MM.1S (cell line): ENCODE measurements around the gene RPAP3.
"Not testable (repeated sequence)": the region's sequence is repeated elsewhere in the genome, so short reads cannot be mapped to it uniquely, and the experiment has no call there.

Experiments used
- DNase-seq: peaks from one replicate; pipeline ENCODE4 v3.0.0-alpha.2; 2015
- H2AFZ ChIP-seq: fragments of 300-600 bp; sonication (generic); 2 replicates; pipeline ENCODE4 v1.6.0; 2016; ENCODE audit warnings: antibody characterized with exemption, low read length
- H3F3A ChIP-seq: fragments of 300-600 bp; sonication (generic); 2 replicates; pipeline ENCODE4 v1.6.1; 2016; ENCODE audit warnings: mild to moderate bottlenecking, antibody characterized with exemption, low read length, moderate library complexity, mixed read lengths; ENCODE audit not compliant: insufficient read depth
- H3K27ac ChIP-seq: fragments of 300-600 bp; sonication (generic); 2 replicates; pipeline ENCODE4 v1.5.1; 2016; ENCODE audit warnings: mild to moderate bottlenecking, low read length
- H3K27me3 ChIP-seq: fragments of 300-600 bp; sonication (generic); replicated peaks from 2 replicates; pipeline ENCODE4 v1.6.0; 2016; ENCODE audit warnings: low read length; ENCODE audit not compliant: insufficient read depth
- H3K36me3 ChIP-seq: fragments of 300-600 bp; sonication (generic); replicated peaks from 2 replicates; pipeline ENCODE4 v1.6.1; 2016; ENCODE audit warnings: mild to moderate bottlenecking, low read length, mixed read lengths; ENCODE audit not compliant: insufficient read depth
- H3K4me1 ChIP-seq: fragments of 300-600 bp; sonication (generic); 2 replicates; pipeline ENCODE4 v1.6.1; 2016; ENCODE audit warnings: low read length, mixed read lengths
- H3K4me2 ChIP-seq: fragments of 300-600 bp; sonication (generic); 2 replicates; pipeline ENCODE4 v1.6.0; 2016; ENCODE audit warnings: low read depth, low read length
- H3K4me3 ChIP-seq: fragments of 300-600 bp; sonication (generic); 2 replicates; pipeline ENCODE4 v1.5.1; 2016; ENCODE audit warnings: low read length, mixed read lengths
- H3K79me2 ChIP-seq: fragments of 300-600 bp; sonication (generic); 2 replicates; pipeline ENCODE4 v1.6.1; 2016; ENCODE audit warnings: mixed run types, low read length, mixed read lengths
- H3K9ac ChIP-seq: fragments of 300-600 bp; sonication (generic); 2 replicates; pipeline ENCODE4 v1.6.1; 2016; ENCODE audit warnings: low read length, mixed read lengths
- H3K9me2 ChIP-seq: fragments of 300-600 bp; sonication (generic); replicated peaks from 2 replicates; pipeline ENCODE4 v1.6.1; 2016; ENCODE audit warnings: mild to moderate bottlenecking, low read length, mixed read lengths; ENCODE audit not compliant: insufficient read depth
- H3K9me3 ChIP-seq: fragments of 300-600 bp; sonication (generic); replicated peaks from 2 replicates; pipeline ENCODE4 v1.6.1; 2016; ENCODE audit warnings: mild to moderate bottlenecking, low read length, mixed read lengths; ENCODE audit not compliant: insufficient read depth
- H4K20me1 ChIP-seq: fragments of 300-600 bp; sonication (generic); 2 replicates; pipeline ENCODE4 v1.6.1; 2016; ENCODE audit warnings: mild to moderate bottlenecking, low read length, moderate library complexity, mixed read lengths; ENCODE audit not compliant: insufficient read depth
- CTCF ChIP-seq: fragments of 300-600 bp; sonication (generic); IDR thresholded peaks from 2 replicates; pipeline ENCODE4 v1.5.1; 2016; ENCODE audit warnings: antibody characterized with exemption, low read length, mixed read lengths
- EZH2 ChIP-seq: fragments of 300-600 bp; sonication (generic); optimal IDR thresholded peaks from 2 replicates; pipeline ENCODE3; 2017; ENCODE audit warnings: low read depth, mild to moderate bottlenecking, antibody characterized with exemption, low read length, mixed read lengths
- EZH2phosphoT487 ChIP-seq: fragments of 300-600 bp; sonication (generic); IDR thresholded peaks from 2 replicates; pipeline ENCODE4 v1.6.1; 2018; ENCODE audit warnings: antibody characterized with exemption, low read length

Gene RPAP3

GRCh38 chr12:47686645-47687240 lies 19.1 kb downstream of the RPAP3 start:
- TF ChIP-seq CTCF (peak; percentile 46), EZH2phosphoT487 (no peak), EZH2 (no peak)
- DNase-seq = peak; percentile 34

DNA sequence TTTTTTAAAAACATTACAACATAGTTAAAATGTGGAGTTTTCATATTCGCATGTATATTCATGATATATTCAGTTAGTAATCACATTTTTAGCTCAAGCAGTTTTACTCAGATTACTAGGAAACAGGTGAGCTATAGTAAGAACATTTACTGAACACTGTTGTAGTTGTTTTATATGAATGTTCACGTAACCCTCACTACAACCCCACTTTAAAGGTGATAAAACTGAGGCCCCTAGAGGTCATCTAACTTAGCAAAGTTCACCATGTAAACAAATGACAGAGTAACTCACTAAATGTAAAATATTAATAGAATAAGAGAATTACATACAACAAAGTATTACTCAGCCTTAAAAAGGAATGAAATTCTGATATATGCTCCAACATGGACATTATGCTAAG lies 26.0 kb downstream of the RPAP3 start:
- DNase-seq = no peak
- Histone ChIP-seq H3K79me2 (no peaks in the 10 kb centered on the region), H2AFZ (no peak overlapping the region), H3K4me3 (no peak overlapping the region), H3K9ac (no peak overlapping the region), H3K27ac (no peak overlapping the region), H3K27me3 (no peaks in the 10 kb centered on the region), H3K4me1 (no peaks in the 10 kb centered on the region), H3K9me2 (no peaks in the 10 kb centered on the region), H3K36me3 (no peaks in the 10 kb centered on the region), H3K9me3 (no peaks in the 10 kb centered on the region), H3K4me2 (no peak overlapping the region), H4K20me1 (no peaks in the 10 kb centered on the region), H3F3A (no peaks in the 10 kb centered on the region)
- TF ChIP-seq EZH2 (no peak), EZH2phosphoT487 (no peak), CTCF (no peak)

More at GRCh38 chr12:47686645-47687240, 19.1 kb downstream of the RPAP3 start:
- no peak overlapping the region for H3K4me2 ChIP-seq
- no peaks in the 10 kb centered on the region; the same call in 1 of the 2 replicates for H3K36me3 ChIP-seq
- H3K9ac ChIP-seq = no peak overlapping the region
- no peaks in the 10 kb centered on the region for H3K4me1 ChIP-seq
- H3K9me3 ChIP-seq = no peaks in the 10 kb centered on the region
- H3K9me2 ChIP-seq = no peaks in the 10 kb centered on the region
- H3K27me3 ChIP-seq = no peaks in the 10 kb centered on the region
- H3K27ac ChIP-seq = no peak overlapping the region
- no peaks in the 10 kb centered on the region for H3K79me2 ChIP-seq
- no peaks in the 10 kb centered on the region for H4K20me1 ChIP-seq
- H3F3A ChIP-seq = no peaks in the 10 kb centered on the region
- no peak overlapping the region for H2AFZ ChIP-seq
- H3K4me3 ChIP-seq = no peak overlapping the region

GRCh38 chr12:47672068-47672467 lies 33.8 kb downstream of the RPAP3 start:
- no peaks in the 10 kb centered on the region for H3K36me3 ChIP-seq

GRCh38 chr12:47667935-47668334 lies 37.9 kb downstream of the RPAP3 start:
- H3K27ac ChIP-seq, H3K27me3 ChIP-seq, H3K4me1 ChIP-seq, H3K4me3 ChIP-seq, DNase-seq, H2AFZ ChIP-seq, H3K4me2 ChIP-seq, H3K9me3 ChIP-seq, H3K36me3 ChIP-seq, H3K9me2 ChIP-seq, H4K20me1 ChIP-seq, H3K9ac ChIP-seq, H3K79me2 ChIP-seq, H3F3A ChIP-seq: not testable (repeated sequence)

More at GRCh38 chr12:47672068-47672467, 33.8 kb downstream of the RPAP3 start:
- no peaks in the 10 kb centered on the region for H3K27me3 ChIP-seq
- H3K9me3 ChIP-seq = no peaks in the 10 kb centered on the region
- no peaks in the 10 kb centered on the region for H4K20me1 ChIP-seq
- no peaks in the 10 kb centered on the region for H3K79me2 ChIP-seq
- H2AFZ ChIP-seq = no peak overlapping the region
- H3F3A ChIP-seq = no peaks in the 10 kb centered on the region
- no peak for TF ChIP-seq EZH2
- no peak for TF ChIP-seq CTCF
- no peak for TF ChIP-seq EZH2phosphoT487
- 0 out of 2 replicates have a peak, but pooled peaks cover 3% of the 10 kb centered on the region for H3K4me1 ChIP-seq
- DNase-seq = no peak
- H3K4me3 ChIP-seq = no peak overlapping the region
- no peaks in the 10 kb centered on the region for H3K9me2 ChIP-seq
- H3K9ac ChIP-seq = no peak overlapping the region
- H3K27ac ChIP-seq = no peak overlapping the region
- H3K4me2 ChIP-seq = no peak overlapping the region
